Epithelial cell of esophagus (primary cell): ENCODE measurements around the gene OPRM1.

Experiments used
- DNase-seq: peaks from one replicate; pipeline ENCODE4 v3.0.0; 2010; ENCODE audit warnings: low read depth
- H3K4me3 ChIP-seq: 2 replicates; pipeline ENCODE4 v1.5.1; 2011; ENCODE audit warnings: mild to moderate bottlenecking, low read length, control low read depth
- TF ChIP-seq, protein P1 (sequence below): IDR thresholded peaks from 2 replicates; pipeline ENCODE4 v1.5.1; 2011; ENCODE audit warnings: low read depth, mild to moderate bottlenecking, low read length, control low read depth, inconsistent platforms; ENCODE audit not compliant: insufficient read depth; ENCODE audit errors: missing control alignments

The OPRM1 gene

DNA sequence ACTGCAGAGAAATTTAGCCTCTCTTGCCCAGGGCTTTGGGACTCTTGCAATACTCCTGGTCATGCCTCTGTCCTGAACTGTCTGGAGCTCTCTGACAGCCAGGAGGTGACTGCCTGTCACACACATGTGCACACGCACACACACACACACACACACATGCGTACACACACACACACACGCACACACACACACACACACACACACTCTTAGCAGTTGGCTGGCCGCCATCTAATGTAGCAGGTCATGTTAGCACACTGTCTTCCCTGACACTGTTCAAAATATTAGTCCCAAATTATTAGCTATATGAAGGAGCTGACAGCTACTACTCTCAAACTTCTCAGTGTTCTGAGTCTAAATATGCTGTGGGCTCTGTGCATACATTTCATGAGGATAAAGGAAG lies 256.7 kb downstream of the OPRM1 start:
- TF ChIP-seq, protein P1, sequence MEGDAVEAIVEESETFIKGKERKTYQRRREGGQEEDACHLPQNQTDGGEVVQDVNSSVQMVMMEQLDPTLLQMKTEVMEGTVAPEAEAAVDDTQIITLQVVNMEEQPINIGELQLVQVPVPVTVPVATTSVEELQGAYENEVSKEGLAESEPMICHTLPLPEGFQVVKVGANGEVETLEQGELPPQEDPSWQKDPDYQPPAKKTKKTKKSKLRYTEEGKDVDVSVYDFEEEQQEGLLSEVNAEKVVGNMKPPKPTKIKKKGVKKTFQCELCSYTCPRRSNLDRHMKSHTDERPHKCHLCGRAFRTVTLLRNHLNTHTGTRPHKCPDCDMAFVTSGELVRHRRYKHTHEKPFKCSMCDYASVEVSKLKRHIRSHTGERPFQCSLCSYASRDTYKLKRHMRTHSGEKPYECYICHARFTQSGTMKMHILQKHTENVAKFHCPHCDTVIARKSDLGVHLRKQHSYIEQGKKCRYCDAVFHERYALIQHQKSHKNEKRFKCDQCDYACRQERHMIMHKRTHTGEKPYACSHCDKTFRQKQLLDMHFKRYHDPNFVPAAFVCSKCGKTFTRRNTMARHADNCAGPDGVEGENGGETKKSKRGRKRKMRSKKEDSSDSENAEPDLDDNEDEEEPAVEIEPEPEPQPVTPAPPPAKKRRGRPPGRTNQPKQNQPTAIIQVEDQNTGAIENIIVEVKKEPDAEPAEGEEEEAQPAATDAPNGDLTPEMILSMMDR, result no peak
- DNase-seq, result no peak
- no peak overlapping the region for H3K4me3 ChIP-seq
